Progenitor cell of endocrine pancreas (in vitro differentiated cells): ENCODE results near the gene SSH2. TPM values are rescaled to one million over a fixed set of nuclear protein-coding genes. Genes with fewer than 3 reads are reported as not detected.

Source experiments
- DNase-seq: peaks from one replicate; pipeline ENCODE4 v3.0.0; 2021; ENCODE audit warnings: low spot score; ENCODE audit not compliant: unreplicated experiment
- H3K27ac Mint-ChIP-seq: 2 replicates; pipeline ENCODE4 v1.8.0; 2021; ENCODE audit warnings: mild to moderate bottlenecking, moderate library complexity, mixed read lengths
- H3K27me3 Mint-ChIP-seq: 2 replicates; pipeline ENCODE4 v1.8.0; 2021; ENCODE audit warnings: mixed read lengths
- H3K36me3 Mint-ChIP-seq: 2 replicates; pipeline ENCODE4 v1.8.0; 2022; ENCODE audit warnings: mixed read lengths; ENCODE audit not compliant: insufficient read depth
- H3K4me1 Mint-ChIP-seq: 2 replicates; pipeline ENCODE4 v1.8.0; 2021; ENCODE audit warnings: low read depth, mixed read lengths
- H3K4me3 Mint-ChIP-seq: 2 replicates; pipeline ENCODE4 v1.8.0; 2021; ENCODE audit warnings: low read depth, mild to moderate bottlenecking, moderate library complexity, mixed read lengths
- H3K9me3 Mint-ChIP-seq: 2 replicates; pipeline ENCODE4 v1.8.0; 2021; ENCODE audit warnings: low read depth, mixed read lengths
- CTCF ChIP-seq: fragments of 200-600 bp; sonication (generic); IDR thresholded peaks from one replicate; pipeline ENCODE4 v1.5.0; 2021; ENCODE audit warnings: antibody characterized with exemption, mild to moderate bottlenecking; ENCODE audit not compliant: unreplicated experiment
- total RNA-seq: library from RNA; stranded (reverse); gene quantifications from 2 replicates; pipeline ENCODE4 v1.2.1, GENCODE V29; 2021

Gene SSH2
- total RNA-seq, 1 donor from 2014 or later: 20.7 TPM

DNA sequence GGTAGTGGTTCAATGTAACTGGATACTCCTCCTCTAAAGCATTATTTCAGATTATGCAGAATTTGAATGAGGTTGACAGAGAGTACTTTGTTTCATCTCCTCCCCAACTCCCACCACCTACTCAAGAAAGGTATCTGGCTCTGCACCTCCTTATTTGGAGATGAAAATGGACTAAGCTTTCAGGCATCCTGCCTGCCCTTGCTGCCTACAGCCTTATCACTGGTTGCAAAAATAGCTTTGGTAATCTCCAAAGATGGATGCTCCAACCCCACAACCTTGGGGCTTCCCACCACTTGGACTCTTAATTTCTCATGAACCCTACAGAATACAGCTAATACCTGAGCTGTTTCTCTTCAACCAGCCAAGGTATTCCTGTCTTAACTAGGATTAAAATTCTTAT lies 262.1 kb downstream of the SSH2 start:
- Mint-ChIP-seq H3K36me3 (peaks cover 12% of the 10 kb centered on the region), H3K4me1 (peaks cover 3% of the 10 kb centered on the region), H3K27me3 (no peaks in the 10 kb centered on the region), H3K4me3 (no peak overlapping the region), H3K9me3 (no peaks in the 10 kb centered on the region), H3K27ac (no peak overlapping the region)
- no peak for TF ChIP-seq CTCF
- no peak for DNase-seq

DNA sequence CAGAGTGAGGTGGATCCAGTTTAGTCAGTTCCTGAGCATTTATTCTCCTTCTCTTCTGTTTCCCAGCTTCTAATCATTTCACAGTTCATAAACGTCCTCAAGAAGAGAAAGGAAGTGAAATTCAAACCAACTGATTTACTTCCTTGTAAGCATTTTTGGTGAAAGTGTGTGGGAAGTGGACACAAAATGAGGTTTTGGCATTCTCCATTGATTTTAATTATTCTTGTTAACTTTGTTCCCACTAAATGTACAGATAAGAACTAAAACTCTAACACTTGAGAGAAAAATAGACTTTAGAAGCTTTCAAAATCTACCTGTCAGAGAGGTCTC lies 264.6 kb downstream of the SSH2 start:
- Mint-ChIP-seq H3K36me3 (peaks cover 13% of the 10 kb centered on the region), H3K27me3 (no peaks in the 10 kb centered on the region), H3K4me1 (peaks cover 7% of the 10 kb centered on the region), H3K27ac (no peak overlapping the region), H3K9me3 (peaks cover 3% of the 10 kb centered on the region), H3K4me3 (no peak overlapping the region)
- no peak for DNase-seq
- no peak for TF ChIP-seq CTCF

GRCh38 chr17:29664743-29665480 lies 265.1 kb downstream of the SSH2 start:
- H3K27me3 Mint-ChIP-seq: no peaks in the 10 kb centered on the region
- peaks cover 7% of the 10 kb centered on the region for H3K4me1 Mint-ChIP-seq
- no peak for DNase-seq
- TF ChIP-seq CTCF: no peak
- no peak overlapping the region for H3K27ac Mint-ChIP-seq
- H3K4me3 Mint-ChIP-seq: no peak overlapping the region
- H3K9me3 Mint-ChIP-seq: peaks cover 3% of the 10 kb centered on the region
- H3K36me3 Mint-ChIP-seq: peaks cover 12% of the 10 kb centered on the region

GRCh38 chr17:29663155-29663554 lies 266.9 kb downstream of the SSH2 start:
- no peak for TF ChIP-seq CTCF
- Mint-ChIP-seq H3K27me3 (no peaks in the 10 kb centered on the region), H3K4me3 (no peak overlapping the region), H3K4me1 (peaks cover 7% of the 10 kb centered on the region), H3K27ac (no peak overlapping the region), H3K9me3 (peaks cover 3% of the 10 kb centered on the region), H3K36me3 (peaks cover 12% of the 10 kb centered on the region)
- DNase-seq: no peak

DNA sequence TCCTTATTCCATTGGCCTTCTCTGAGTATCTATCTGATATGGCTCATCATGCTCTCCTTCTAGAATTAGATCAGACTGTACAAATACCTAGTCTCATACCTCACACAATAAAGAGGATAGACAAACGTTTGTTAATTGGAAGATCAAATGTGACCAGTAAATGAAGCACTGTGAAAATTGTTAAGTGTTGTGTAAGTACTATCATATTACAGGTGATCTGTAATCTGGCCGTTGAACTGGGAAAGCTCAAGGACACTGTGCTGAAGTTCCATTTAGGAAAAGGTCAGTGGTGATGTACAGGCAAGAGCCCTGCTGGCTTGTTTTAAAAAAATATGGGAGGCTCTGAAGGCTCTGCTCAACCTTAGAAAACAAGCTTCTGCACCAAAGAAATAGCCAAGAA lies 268.8 kb downstream of the SSH2 start:
- Mint-ChIP-seq H3K4me3 (no peak overlapping the region), H3K9me3 (peaks cover 3% of the 10 kb centered on the region), H3K27me3 (no peaks in the 10 kb centered on the region), H3K4me1 (peaks cover 7% of the 10 kb centered on the region), H3K27ac (no peak overlapping the region), H3K36me3 (peaks cover 7% of the 10 kb centered on the region)
- no peak for TF ChIP-seq CTCF
- no peak for DNase-seq
